Coronary artery (tissue), 2 donors: Measurements from ENCODE around the gene CLBA1.
"Not testable (repeated sequence)": the region's sequence is repeated elsewhere in the genome, so short reads cannot be mapped to it uniquely, and the experiment has no call there.

Experiments used
- DNase-seq: peaks from one replicate; pipeline ENCODE4 v3.0.0-alpha.2; 2017; ENCODE audit warnings: low spot score
- H3K27ac ChIP-seq, 2 donors: fragments of 200-600 bp; sonication (generic); one replicate each; pipeline ENCODE4 v1.5.1; 2016 to 2019
- H3K4me3 ChIP-seq: fragments of 200-600 bp; sonication (generic); 2 replicates; pipeline ENCODE4 v1.5.1; 2016; ENCODE audit warnings: mild to moderate bottlenecking, moderate library complexity
- CTCF ChIP-seq: fragments of 200-600 bp; sonication (generic); IDR thresholded peaks from one replicate; pipeline ENCODE4 v1.5.1; 2019; ENCODE audit warnings: antibody characterized with exemption

The CLBA1 gene

GRCh38 chr14:105022276-105022670 is 36.7 kb downstream of the CLBA1 start:
- TF ChIP-seq CTCF, result no peak
- DNase-seq, result no peak
- Histone ChIP-seq H3K4me3 (no peak overlapping the region), H3K27ac (no peak overlapping the region)

- TF ChIP-seq CTCF, result no peak
- DNase-seq, result no peak
- Histone ChIP-seq H3K27ac (no peak overlapping the region), H3K4me3 (no peak overlapping the region)
These were observed 37.6 kb downstream of the CLBA1 start for GRCh38 chr14:105023144-105023543.

- H3K4me3 ChIP-seq, result no peak overlapping the region
- H3K27ac ChIP-seq, result no peak overlapping the region
- TF ChIP-seq CTCF, result no peak
- DNase-seq, result no peak
These were observed 38.3 kb downstream of the CLBA1 start for GRCh38 chr14:105023791-105024480.

- TF ChIP-seq CTCF, result no peak
- Histone ChIP-seq H3K4me3 (no peak overlapping the region), H3K27ac (no peak overlapping the region)
- DNase-seq, result no peak
These were observed 39.8 kb downstream of the CLBA1 start for GRCh38 chr14:105025429-105025828.

GRCh38 chr14:105026033-105026785 is 40.6 kb downstream of the CLBA1 start:
- no peak for DNase-seq
- H3K4me3 ChIP-seq, result no peak overlapping the region
- H3K27ac ChIP-seq, result no peak overlapping the region
- TF ChIP-seq CTCF, result no peak

- no peak overlapping the region for H3K4me3 ChIP-seq
- H3K27ac ChIP-seq, result no peak overlapping the region
- DNase-seq, result no peak
- TF ChIP-seq CTCF, result no peak
These were observed 41.4 kb downstream of the CLBA1 start for GRCh38 chr14:105026802-105027563.

- not testable (repeated sequence) for H3K27ac ChIP-seq, H3K4me3 ChIP-seq, DNase-seq
These were observed 42.1 kb downstream of the CLBA1 start for GRCh38 chr14:105027718-105028117.
